ENCODE measurements around the gene VENTX. TPM values are rescaled to one million over a fixed set of nuclear protein-coding genes. Genes with fewer than 3 reads are reported as not detected.

VENTX gene
- total and polyA plus RNA-seq, 2 of the 4 experiments (the other 2 are of a cell fraction), result not detected

DNA sequence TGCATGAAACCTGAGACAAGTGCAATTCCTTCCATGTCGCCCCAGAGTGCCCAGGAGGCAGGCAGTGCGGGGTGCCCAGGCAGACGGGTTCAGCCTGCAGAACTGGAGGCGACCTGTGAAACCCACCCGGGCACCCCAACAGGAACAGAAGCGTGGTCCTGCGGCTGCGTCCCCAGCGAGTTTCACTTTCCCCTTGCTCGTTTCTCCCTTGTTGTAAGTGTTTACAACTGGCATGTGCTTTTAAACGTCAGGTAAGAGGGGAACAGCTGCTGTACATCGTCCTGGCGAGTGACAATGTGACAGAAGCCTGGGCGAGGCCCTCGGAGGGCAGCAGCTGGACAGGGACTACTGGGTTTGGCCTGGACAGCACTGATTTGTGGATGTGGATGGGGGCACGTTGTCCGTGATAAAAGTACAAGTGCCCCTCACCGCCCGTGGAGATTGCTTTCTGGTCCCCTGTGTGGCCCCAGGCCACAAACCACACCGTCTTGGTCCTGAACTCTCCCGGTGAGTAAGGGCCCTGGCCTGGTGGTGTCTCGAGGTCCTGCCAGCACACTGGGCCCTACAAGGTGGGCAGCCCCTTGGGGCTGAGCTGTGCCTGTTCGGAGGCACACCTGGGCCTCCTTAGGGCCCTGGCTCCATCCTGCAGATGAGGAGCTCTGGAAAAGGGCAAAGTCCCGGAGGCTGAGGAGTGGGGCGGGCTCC is 4.0 kb downstream of the VENTX start:
- Histone ChIP-seq H3K9ac (ENCODE audit: low read depth, low read length) (no peak overlapping the region), H3K27me3 (ENCODE audit: control insufficient read depth, insufficient read depth, low read length) (peaks cover 49% of the 10 kb centered on the region), H3K9me3 (ENCODE audit: control insufficient read depth, insufficient read depth, low read length) (no peaks in the 10 kb centered on the region), H4K20me1 (ENCODE audit: insufficient read depth, low read length) (no peaks in the 10 kb centered on the region; the same call in 1 of the 2 replicates), H3K27ac (ENCODE audit: insufficient read depth, low read length) (no peak overlapping the region), H4K91ac (ENCODE audit: insufficient read depth, low read depth, low read length) (no peak overlapping the region), H2BK15ac (ENCODE audit: low read depth, low read length) (no peak overlapping the region), H3K4me2 (ENCODE audit: low read depth, low read length) (no peak overlapping the region), H3K79me1 (ENCODE audit: low read depth in 1 of 2, low read length in 2 of 2) (no peaks in the 10 kb centered on the region), H2AFZ (replicated peaks; ENCODE audit: low read length, poor library complexity) (no peak overlapping the region), H3K23ac (ENCODE audit: low read depth, low read length) (no peak overlapping the region), H3K9me1 (ENCODE audit: insufficient read depth, low read length) (peaks cover 4% of the 10 kb centered on the region), H3K14ac (replicated peaks; ENCODE audit: low read depth, low read length) (no peak overlapping the region), H3K18ac (ENCODE audit: low read depth, low read length) (no peak overlapping the region), H2AK9ac (replicated peaks; ENCODE audit: low read depth, low read length, poor library complexity) (no peak overlapping the region), H3K4me3 (ENCODE audit: insufficient read depth, low read depth, low read length) (no peak overlapping the region), H3K4me1 (ENCODE audit: control insufficient read depth, insufficient read depth, low read length) (peaks cover 1% of the 10 kb centered on the region; the same call in 1 of the 2 replicates), H2BK20ac (ENCODE audit: low read depth, low read length) (no peak overlapping the region), H3K4ac (ENCODE audit: low read depth, low read length) (no peak overlapping the region), H3K36me3 (ENCODE audit: control insufficient read depth, insufficient read depth, low read length) (no peaks in the 10 kb centered on the region), H3K56ac (ENCODE audit: extremely low read depth, insufficient read depth, low read length) (no peak overlapping the region), H2BK5ac (ENCODE audit: low read depth, low read length, poor library complexity, severe bottlenecking) (no peak overlapping the region), H2AK5ac (ENCODE audit: low read depth, low read length) (no peak overlapping the region), H4K8ac (ENCODE audit: low read depth in 2 of 2, low read length in 2 of 2) (no peak overlapping the region), H4K5ac (ENCODE audit: low read depth, low read length) (no peak overlapping the region), H2BK120ac (ENCODE audit: low read depth, low read length) (no peak overlapping the region)
- in situ Hi-C loops (cut with MboI; ENCODE audit: low sequenced_read_pairs), result no loop called here
- DNase-seq, result no peak
- intact Hi-C loops (cut with micrococcal nuclease), result no loop called here
- ChIA-PET POLR2A (ENCODE audit: unreplicated experiment) (no interaction called here), CTCF (no interaction called here)
- no TSS peak for BruUV-seq (replicated peaks)
- dilution Hi-C loops (cut with HindIII; ENCODE audit: low sequenced_read_pairs, unreplicated experiment), result no loop called here
- 66% methylated on average over 16 of the region's 25 CpGs; no CpG with 5 or more reads in 1 of the 2 experiments for WGBS, 2 experiments (ENCODE audit: extremely low coverage in 2 of 2, insufficient read length in 1 of 2)
- ATAC-seq (ENCODE audit: low read depth), result no peak
- no peak for TF ChIP-seq SMC3 (IDR thresholded peaks at IDR 0.05; ENCODE audit: low read depth, low read length)
- TF ChIP-seq POLR2A (IDR thresholded peaks at IDR 0.05; ENCODE audit: low read depth, low read length), result no peak
- no peak for TF ChIP-seq BHLHE40 (IDR thresholded peaks at IDR 0.05; ENCODE audit: low read depth, low read length)
- TF ChIP-seq CEBPB (IDR thresholded peaks at IDR 0.05; ENCODE audit: low read depth, low read length), result no peak
- TF ChIP-seq MAZ (IDR thresholded peaks at IDR 0.05; ENCODE audit: borderline replicate concordance, low read depth, low read length), result no peak
- TF ChIP-seq FOS (IDR thresholded peaks at IDR 0.05; ENCODE audit: low read depth, low read length), result no peak
- TF ChIP-seq MAFK (IDR thresholded peaks at IDR 0.05; ENCODE audit: low read depth, low read length), result no peak
- TF ChIP-seq, protein P1, sequence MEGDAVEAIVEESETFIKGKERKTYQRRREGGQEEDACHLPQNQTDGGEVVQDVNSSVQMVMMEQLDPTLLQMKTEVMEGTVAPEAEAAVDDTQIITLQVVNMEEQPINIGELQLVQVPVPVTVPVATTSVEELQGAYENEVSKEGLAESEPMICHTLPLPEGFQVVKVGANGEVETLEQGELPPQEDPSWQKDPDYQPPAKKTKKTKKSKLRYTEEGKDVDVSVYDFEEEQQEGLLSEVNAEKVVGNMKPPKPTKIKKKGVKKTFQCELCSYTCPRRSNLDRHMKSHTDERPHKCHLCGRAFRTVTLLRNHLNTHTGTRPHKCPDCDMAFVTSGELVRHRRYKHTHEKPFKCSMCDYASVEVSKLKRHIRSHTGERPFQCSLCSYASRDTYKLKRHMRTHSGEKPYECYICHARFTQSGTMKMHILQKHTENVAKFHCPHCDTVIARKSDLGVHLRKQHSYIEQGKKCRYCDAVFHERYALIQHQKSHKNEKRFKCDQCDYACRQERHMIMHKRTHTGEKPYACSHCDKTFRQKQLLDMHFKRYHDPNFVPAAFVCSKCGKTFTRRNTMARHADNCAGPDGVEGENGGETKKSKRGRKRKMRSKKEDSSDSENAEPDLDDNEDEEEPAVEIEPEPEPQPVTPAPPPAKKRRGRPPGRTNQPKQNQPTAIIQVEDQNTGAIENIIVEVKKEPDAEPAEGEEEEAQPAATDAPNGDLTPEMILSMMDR (conservative IDR thresholded peaks at IDR 0.05; ENCODE audit: low read depth, low read length), result no peak
- TF ChIP-seq MXI1 (IDR thresholded peaks at IDR 0.05; ENCODE audit: borderline replicate concordance, low read depth, low read length), result no peak
- TF ChIP-seq, protein P2, sequence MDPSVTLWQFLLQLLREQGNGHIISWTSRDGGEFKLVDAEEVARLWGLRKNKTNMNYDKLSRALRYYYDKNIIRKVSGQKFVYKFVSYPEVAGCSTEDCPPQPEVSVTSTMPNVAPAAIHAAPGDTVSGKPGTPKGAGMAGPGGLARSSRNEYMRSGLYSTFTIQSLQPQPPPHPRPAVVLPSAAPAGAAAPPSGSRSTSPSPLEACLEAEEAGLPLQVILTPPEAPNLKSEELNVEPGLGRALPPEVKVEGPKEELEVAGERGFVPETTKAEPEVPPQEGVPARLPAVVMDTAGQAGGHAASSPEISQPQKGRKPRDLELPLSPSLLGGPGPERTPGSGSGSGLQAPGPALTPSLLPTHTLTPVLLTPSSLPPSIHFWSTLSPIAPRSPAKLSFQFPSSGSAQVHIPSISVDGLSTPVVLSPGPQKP (IDR thresholded peaks at IDR 0.05; ENCODE audit: borderline replicate concordance, low read depth, low read length), result no peak
- TF ChIP-seq NFE2L2 (IDR thresholded peaks at IDR 0.05; ENCODE audit: low read depth, low read length), result no peak
- TF ChIP-seq RFX5 (IDR thresholded peaks at IDR 0.05; ENCODE audit: low read depth, low read length), result no peak
- no peak for TF ChIP-seq RCOR1 (IDR thresholded peaks at IDR 0.05; ENCODE audit: insufficient replicate concordance, low read length)
- TF ChIP-seq, protein P3, sequence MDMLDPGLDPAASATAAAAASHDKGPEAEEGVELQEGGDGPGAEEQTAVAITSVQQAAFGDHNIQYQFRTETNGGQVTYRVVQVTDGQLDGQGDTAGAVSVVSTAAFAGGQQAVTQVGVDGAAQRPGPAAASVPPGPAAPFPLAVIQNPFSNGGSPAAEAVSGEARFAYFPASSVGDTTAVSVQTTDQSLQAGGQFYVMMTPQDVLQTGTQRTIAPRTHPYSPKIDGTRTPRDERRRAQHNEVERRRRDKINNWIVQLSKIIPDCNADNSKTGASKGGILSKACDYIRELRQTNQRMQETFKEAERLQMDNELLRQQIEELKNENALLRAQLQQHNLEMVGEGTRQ (IDR thresholded peaks at IDR 0.05; ENCODE audit: low read depth, low read length), result no peak
- TF ChIP-seq RAD21 (IDR thresholded peaks at IDR 0.05; ENCODE audit: low read length), result no peak
- TF ChIP-seq CHD1 (IDR thresholded peaks at IDR 0.05; ENCODE audit: low read depth, low read length), result no peak
